GM12873 (cell line): Measurements from ENCODE around the gene GP1BA.

ENCODE experiments used
- TF ChIP-seq, protein P1 (sequence below): IDR thresholded peaks from 2 replicates; pipeline ENCODE4 v1.5.1; 2012; ENCODE audit warnings: low read depth, mild to moderate bottlenecking, moderate library complexity, low read length, control low read depth; ENCODE audit not compliant: insufficient read depth; ENCODE audit errors: missing control alignments

GP1BA gene

GRCh38 chr17:4898927-4899326 is 33.1 kb upstream of the GP1BA start:
- TF ChIP-seq, protein P1, sequence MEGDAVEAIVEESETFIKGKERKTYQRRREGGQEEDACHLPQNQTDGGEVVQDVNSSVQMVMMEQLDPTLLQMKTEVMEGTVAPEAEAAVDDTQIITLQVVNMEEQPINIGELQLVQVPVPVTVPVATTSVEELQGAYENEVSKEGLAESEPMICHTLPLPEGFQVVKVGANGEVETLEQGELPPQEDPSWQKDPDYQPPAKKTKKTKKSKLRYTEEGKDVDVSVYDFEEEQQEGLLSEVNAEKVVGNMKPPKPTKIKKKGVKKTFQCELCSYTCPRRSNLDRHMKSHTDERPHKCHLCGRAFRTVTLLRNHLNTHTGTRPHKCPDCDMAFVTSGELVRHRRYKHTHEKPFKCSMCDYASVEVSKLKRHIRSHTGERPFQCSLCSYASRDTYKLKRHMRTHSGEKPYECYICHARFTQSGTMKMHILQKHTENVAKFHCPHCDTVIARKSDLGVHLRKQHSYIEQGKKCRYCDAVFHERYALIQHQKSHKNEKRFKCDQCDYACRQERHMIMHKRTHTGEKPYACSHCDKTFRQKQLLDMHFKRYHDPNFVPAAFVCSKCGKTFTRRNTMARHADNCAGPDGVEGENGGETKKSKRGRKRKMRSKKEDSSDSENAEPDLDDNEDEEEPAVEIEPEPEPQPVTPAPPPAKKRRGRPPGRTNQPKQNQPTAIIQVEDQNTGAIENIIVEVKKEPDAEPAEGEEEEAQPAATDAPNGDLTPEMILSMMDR = no peak

GRCh38 chr17:4899341-4900230 is 32.5 kb upstream of the GP1BA start, which contains the start of gene C17orf107:
Gene C17orf107, plus strand, starts transcription at chr17:4899536. Its CDS starts 227 bp downstream, at chr17:4899763.
- TF ChIP-seq, protein P1 = no peak

DNA sequence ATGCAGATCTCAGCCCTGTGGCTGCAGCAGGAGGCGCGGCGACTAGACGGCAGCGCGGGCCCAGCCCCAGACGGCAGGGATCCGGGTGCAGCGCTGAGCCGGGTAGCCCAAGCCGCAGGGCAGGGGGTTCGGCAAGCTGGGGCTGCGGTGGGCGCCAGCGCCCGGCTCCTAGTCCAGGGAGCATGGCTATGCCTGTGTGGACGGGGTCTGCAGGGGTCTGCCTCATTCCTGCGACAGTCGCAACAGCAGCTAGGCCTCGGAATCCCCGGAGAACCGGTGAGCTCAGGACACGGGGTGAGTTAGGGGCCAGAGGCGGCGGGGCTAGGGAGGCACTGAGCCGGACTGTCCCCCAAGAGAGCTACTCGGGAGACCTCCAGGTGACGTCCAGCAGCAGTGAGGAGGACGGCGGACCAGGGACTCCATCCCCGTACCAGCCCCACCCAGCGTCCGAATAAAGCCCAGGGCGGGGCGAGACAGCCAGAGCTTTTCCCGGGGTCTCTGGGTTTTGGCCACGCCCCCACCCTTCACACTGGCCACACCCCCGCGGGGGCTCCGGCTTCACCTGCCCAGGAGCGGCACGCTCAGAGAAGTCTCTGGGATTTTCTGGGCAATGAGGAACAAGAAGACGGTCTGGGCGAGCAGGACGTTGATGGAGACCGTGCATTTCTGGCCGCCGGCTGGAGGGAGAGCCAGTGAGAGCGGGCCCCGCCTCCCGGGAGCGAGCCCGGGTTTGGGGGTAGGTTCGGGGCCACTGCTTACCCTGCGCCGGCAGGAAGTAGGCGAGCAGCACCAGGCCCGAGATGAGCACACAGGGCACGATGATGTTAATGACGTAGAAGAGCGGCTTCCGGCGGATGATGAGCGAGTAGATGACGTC is 31.6 kb upstream of the GP1BA start:
- TF ChIP-seq, protein P1 = no peak

DNA sequence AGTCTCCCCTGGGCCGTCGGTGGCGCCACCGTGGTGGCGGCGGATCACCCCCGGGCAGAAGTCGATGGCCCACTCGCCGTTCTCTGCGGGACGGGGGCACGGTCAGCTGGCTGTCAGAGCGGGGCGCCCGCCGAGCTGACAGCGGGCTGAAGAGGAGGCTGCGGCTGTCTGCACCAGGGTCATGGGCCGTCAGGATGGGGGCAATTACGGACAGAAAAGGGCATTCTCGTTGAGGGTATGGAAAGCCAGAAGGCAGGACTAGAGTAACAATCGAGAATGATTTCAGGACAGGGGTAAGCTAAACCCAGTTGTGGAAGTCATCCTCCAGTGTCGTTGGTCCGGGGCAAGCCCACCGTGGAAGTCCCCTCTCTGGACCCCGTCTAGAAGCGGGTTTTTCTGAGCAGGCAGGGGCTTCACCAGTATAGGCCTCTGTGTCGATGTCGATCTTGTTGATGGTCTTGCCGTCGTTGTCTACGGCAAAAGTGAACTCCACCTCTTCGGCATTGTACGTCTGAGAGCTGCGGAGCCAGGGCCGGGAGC is 30.9 kb upstream of the GP1BA start:
- TF ChIP-seq, protein P1 = no peak

DNA sequence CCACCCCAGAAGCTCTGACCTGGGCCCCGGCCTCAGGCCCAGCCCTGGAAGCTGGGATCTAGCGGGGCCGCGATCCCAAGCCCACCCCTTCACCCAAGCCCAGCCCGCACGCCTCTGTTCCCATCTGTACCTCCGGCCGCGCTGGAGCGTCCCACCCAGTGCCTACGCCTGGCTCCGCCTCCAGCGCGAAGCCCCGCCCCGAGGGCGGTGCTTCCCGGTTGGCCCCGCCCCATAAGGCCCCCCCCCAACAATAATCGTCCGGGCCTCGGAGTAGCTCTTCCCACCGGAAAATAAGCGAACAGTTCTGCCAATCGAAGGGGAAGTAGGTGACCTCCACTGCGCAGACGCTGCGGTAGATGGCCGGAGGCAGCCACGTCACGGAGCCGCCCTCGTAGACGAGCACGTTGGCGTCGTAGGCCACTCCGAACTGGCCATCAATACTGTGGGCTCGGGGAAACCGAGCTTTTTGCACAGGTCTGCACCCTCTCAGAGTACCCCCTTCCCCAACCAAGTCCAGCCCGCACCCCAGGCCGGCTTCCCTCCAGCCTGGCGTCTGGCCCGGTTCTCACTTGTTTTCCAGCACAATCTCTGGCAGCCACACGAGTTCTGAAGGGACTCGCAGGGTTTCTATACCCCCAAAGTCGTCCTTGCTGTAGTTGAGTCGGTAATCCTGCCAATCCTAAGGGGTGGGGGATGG is 30.3 kb upstream of the GP1BA start:
- TF ChIP-seq, protein P1 = no peak

GRCh38 chr17:4902540-4902939 is 29.5 kb upstream of the GP1BA start:
- TF ChIP-seq, protein P1 = no peak
